Measurements from ENCODE around the gene PSMA7. TPM values are rescaled to one million over a fixed set of nuclear protein-coding genes. Genes with fewer than 3 reads are reported as not detected.
A peak's percentile ranks its signal among the peaks of the same experiment; 100 is the strongest.

PSMA7 gene
- 1,000 to 10,000 TPM in 2 of 4 donors, 100 to 1,000 TPM in 2; 632 to 1,338 (median 1,003) TPM for total RNA-seq

- no peak for TF ChIP-seq CTCF (IDR thresholded peaks at IDR 0.05 in 4 of 5, conservative IDR thresholded peaks at IDR 0.05 in 1 of 5)
- peak; percentile 99 for TF ChIP-seq POLR2A (IDR thresholded peaks at IDR 0.05)
- ATAC-seq: peak; percentile 73 to 79
- Histone ChIP-seq H3K4me3 (peak within 1 kb of the TSS; percentile 80 to 95 (median 88)), H3K4me1 (peaks cover 38 to 53% of the 10 kb centered on the region in 2 donors), H3K9me3 (no peaks in the 10 kb centered on the region), H3K27me3 (no peaks in the 10 kb centered on the region), H3K36me3 (peaks cover 5 to 23% of the 10 kb centered on the region in 2 donors), H3K27ac (peak within 1 kb of the TSS; percentile 91 to 96 (median 95))
- DNase-seq: peak; percentile 71 to 80
- in situ Hi-C loops (cut with MboI; ENCODE audit: low sequenced_read_pairs in 4 of 4) (loop anchor here in 3 of 4 donors (10.0 to 25.0 kb wide), 2 partner anchors 119 to 131 kb away; no protein-coding TSS in a partner anchor), intact Hi-C loops (cut with DNase I; ENCODE audit: low total_unique reads) (loop anchor here (1.0 to 10.0 kb wide), 6 partner anchors 21 to 653 kb away; partner anchors contain the start of genes LSM14B, MRGBP, MTG2 and OSBPL2)
Observed at GRCh38 chr20:62143081-62143956, at the start of gene PSMA7, which contains the start of gene SS18L1. Gene PSMA7, minus strand, starts transcription at chr20:62143394. Its CDS starts 91 bp downstream, at chr20:62143303. Gene SS18L1, plus strand, starts transcription at chr20:62143769. Its CDS starts 52 bp downstream, at chr20:62143821.

GRCh38 chr20:62192635-62193034 lies 49.4 kb upstream of the PSMA7 start:
- in situ Hi-C loops (cut with MboI; ENCODE audit: low sequenced_read_pairs in 4 of 4) (loop anchor here in 1 of 4 donors (25.0 kb wide), 1 partner anchor 195 kb away; the partner anchor contains the start of gene RPS21), intact Hi-C loops (cut with DNase I; ENCODE audit: low total_unique reads) (no loop called here)
- Histone ChIP-seq H3K4me3 (no peak overlapping the region), H3K4me1 (no peaks in the 10 kb centered on the region), H3K27ac (no peak overlapping the region), H3K27me3 (no peaks in the 10 kb centered on the region), H3K36me3 (peaks cover 3 to 53% of the 10 kb centered on the region in 2 donors), H3K9me3 (no peaks in the 10 kb centered on the region)
- TF ChIP-seq POLR2A (IDR thresholded peaks at IDR 0.05) (no peak), CTCF (IDR thresholded peaks at IDR 0.05 in 4 of 5, conservative IDR thresholded peaks at IDR 0.05 in 1 of 5) (no peak)
- DNase-seq (no peak), ATAC-seq (no peak)

DNA sequence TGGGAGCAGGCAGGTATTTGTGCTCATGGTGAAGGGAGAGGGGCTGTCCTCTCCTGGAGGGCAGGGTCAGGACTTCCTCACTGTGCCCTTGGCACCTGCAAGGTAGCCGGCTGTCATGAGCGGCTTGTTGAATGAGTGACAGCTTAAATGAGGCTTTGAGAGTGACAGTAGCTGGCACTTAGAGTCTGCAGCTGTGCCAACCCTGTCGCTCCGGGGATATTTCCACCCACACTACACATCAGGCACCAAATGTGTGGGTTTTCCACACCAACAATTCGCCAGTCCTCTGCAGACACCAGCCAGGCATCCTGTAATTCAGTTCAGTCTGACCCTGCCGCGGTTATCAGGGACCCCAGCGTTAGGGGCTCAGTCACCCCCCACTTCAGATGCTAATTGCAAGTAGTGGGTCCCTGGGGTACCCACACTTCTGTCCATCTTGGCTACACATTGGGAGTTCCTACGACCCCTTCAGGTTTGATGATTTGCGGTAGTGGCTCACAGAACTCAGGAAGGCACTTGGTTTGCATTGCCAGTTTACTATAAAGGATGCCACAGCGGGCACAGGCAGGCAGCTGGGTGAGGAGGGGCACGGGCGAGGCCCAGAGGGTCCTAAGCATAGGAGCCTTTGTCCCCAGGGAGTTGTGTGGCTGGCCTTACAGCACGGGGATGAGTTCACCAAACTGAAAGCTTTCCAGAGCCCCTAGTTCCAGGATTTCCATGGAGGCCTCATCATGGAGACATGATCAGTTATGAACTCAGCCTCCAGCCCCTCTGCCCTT lies 48.8 kb upstream of the PSMA7 start:
- Histone ChIP-seq H3K27me3 (no peaks in the 10 kb centered on the region), H3K4me3 (no peak overlapping the region), H3K27ac (no peak overlapping the region), H3K4me1 (peaks cover 0 to 3% of the 10 kb centered on the region in 2 donors), H3K9me3 (no peaks in the 10 kb centered on the region), H3K36me3 (peaks cover 3 to 49% of the 10 kb centered on the region in 2 donors)
- no peak for TF ChIP-seq CTCF (IDR thresholded peaks at IDR 0.05 in 4 of 5, conservative IDR thresholded peaks at IDR 0.05 in 1 of 5)
- TF ChIP-seq POLR2A (IDR thresholded peaks at IDR 0.05): no peak
- intact Hi-C loops (cut with DNase I; ENCODE audit: low total_unique reads): no loop called here
- no peak for DNase-seq
- in situ Hi-C loops (cut with MboI; ENCODE audit: low sequenced_read_pairs in 4 of 4): loop anchor here in 1 of 4 donors (25.0 kb wide), 1 partner anchor 195 kb away; the partner anchor contains the start of gene RPS21
- no peak for ATAC-seq

- no peak for ATAC-seq
- intact Hi-C loops (cut with DNase I; ENCODE audit: low total_unique reads): no loop called here
- Histone ChIP-seq H3K4me3 (no peak overlapping the region), H3K27me3 (no peaks in the 10 kb centered on the region), H3K4me1 (peaks cover 0 to 3% of the 10 kb centered on the region in 2 donors), H3K36me3 (peaks cover 3 to 41% of the 10 kb centered on the region in 2 donors), H3K9me3 (no peaks in the 10 kb centered on the region), H3K27ac (no peak overlapping the region)
- in situ Hi-C loops (cut with MboI; ENCODE audit: low sequenced_read_pairs in 4 of 4): loop anchor here in 1 of 4 donors (25.0 kb wide), 1 partner anchor 196 kb away; the partner anchor contains the start of gene RPS21
- TF ChIP-seq CTCF (IDR thresholded peaks at IDR 0.05 in 4 of 5, conservative IDR thresholded peaks at IDR 0.05 in 1 of 5): no peak
- TF ChIP-seq POLR2A (IDR thresholded peaks at IDR 0.05): no peak
- no peak for DNase-seq
Observed at GRCh38 chr20:62190639-62191411, 47.6 kb upstream of the PSMA7 start.

Measured in gastrocnemius medialis (tissue), 4 donors.